COLO829 (cell line): ENCODE data around the gene AIF1.

Experiments
- DNase-seq: peaks from one replicate; pipeline ENCODE4 v3.0.0; 2012; ENCODE audit warnings: low spot score

Gene AIF1

GRCh38 chr6:31614684-31615578 is at the start of gene AIF1:
TSS of gene AIF1 (plus strand) at chr6:31615234. CDS start at chr6:31615330, 96 bp downstream.
- no peak for DNase-seq

GRCh38 chr6:31567531-31568370 is 47.3 kb upstream of the AIF1 start:
- no peak for DNase-seq

- DNase-seq: no peak
Measured at GRCh38 chr6:31568537-31568961, 46.5 kb upstream of the AIF1 start.

- no peak for DNase-seq
Measured at GRCh38 chr6:31569861-31570536, 45.0 kb upstream of the AIF1 start.

GRCh38 chr6:31572041-31572911 is 42.8 kb upstream of the AIF1 start, which contains the start of gene LTA:
TSS of gene LTA (plus strand) at chr6:31572289. CDS start at chr6:31572743, 454 bp downstream.
- no peak for DNase-seq

GRCh38 chr6:31573239-31574105 is 41.6 kb upstream of the AIF1 start:
- no peak for DNase-seq

GRCh38 chr6:31574106-31575061 is 40.6 kb upstream of the AIF1 start:
- DNase-seq: no peak

GRCh38 chr6:31575335-31575901 is 39.6 kb upstream of the AIF1 start, which contains the start of gene TNF:
TSS of gene TNF (plus strand) at chr6:31575565. CDS start at chr6:31575742, 177 bp downstream.
- no peak for DNase-seq

- no peak for DNase-seq
Measured at GRCh38 chr6:31575952-31576685, 38.9 kb upstream of the AIF1 start.

GRCh38 chr6:31576897-31577578 is 38.0 kb upstream of the AIF1 start:
- no peak for DNase-seq

GRCh38 chr6:31577579-31577966 is 37.5 kb upstream of the AIF1 start:
- DNase-seq: no peak

- no peak for DNase-seq
Measured at GRCh38 chr6:31578184-31579118, 36.6 kb upstream of the AIF1 start.

GRCh38 chr6:31579119-31579505 is 35.9 kb upstream of the AIF1 start:
- DNase-seq: no peak

GRCh38 chr6:31579546-31580437 is 35.2 kb upstream of the AIF1 start:
- DNase-seq: no peak

- DNase-seq: no peak
Measured at GRCh38 chr6:31580438-31580740, 34.6 kb upstream of the AIF1 start.
